AG04450 (cell line): Measurements from ENCODE around the gene SPATA12. TPM values are rescaled to one million over a fixed set of nuclear protein-coding genes. Genes with fewer than 3 reads are reported as not detected.

Experiments used
- CTCF ChIA-PET: fragments of 300-600, 350-600 bp; formaldehyde crosslinking; extraction: SDS; loops from one replicate; lab custom pipeline; 2022; ENCODE audit warnings: antibody characterized with exemption, inconsistent platforms; lab: Charles Lee
- POLR2A ChIA-PET: fragments of 350-600 bp; formaldehyde crosslinking; extraction: SDS; loops from one replicate; lab custom pipeline; 2021; ENCODE audit warnings: antibody characterized with exemption, inconsistent platforms; lab: Yijun Ruan, JAX
- DNase-seq: peaks from one replicate; pipeline ENCODE4 v3.0.0-alpha.2; 2011; ENCODE audit warnings: low read depth, low spot score
- H3K27ac ChIP-seq: one replicate; pipeline ENCODE4 v1.5.1; 2012; ENCODE audit warnings: low read depth, low read length, control low read depth
- H3K27me3 ChIP-seq: one replicate; pipeline ENCODE4 v1.6.0; 2012; ENCODE audit warnings: low read length; ENCODE audit not compliant: control insufficient read depth, insufficient read depth
- H3K4me3 ChIP-seq: 2 replicates; pipeline ENCODE4 v1.5.1; 2011; ENCODE audit warnings: mild to moderate bottlenecking, low read depth, low read length, control low read depth
- H3K9me3 ChIP-seq: 2 replicates; pipeline ENCODE4 v1.5.1; 2012; ENCODE audit warnings: low read length; ENCODE audit not compliant: control insufficient read depth, insufficient read depth
- CTCF ChIP-seq: IDR thresholded peaks from 2 replicates; pipeline ENCODE4 v1.5.1; 2011; ENCODE audit warnings: low read depth, low read length, control low read depth, inconsistent platforms
- polyA plus RNA-seq: library from polyadenylated mRNA; depleted of rRNA; stranded (reverse); fragments of >200 nt; gene quantifications from 2 replicates; pipeline ENCODE4 v1.2.3, GENCODE V29; 2011; rRNA removed

SPATA12 gene
- polyA plus RNA-seq, 1 experiment, result not detected

DNA sequence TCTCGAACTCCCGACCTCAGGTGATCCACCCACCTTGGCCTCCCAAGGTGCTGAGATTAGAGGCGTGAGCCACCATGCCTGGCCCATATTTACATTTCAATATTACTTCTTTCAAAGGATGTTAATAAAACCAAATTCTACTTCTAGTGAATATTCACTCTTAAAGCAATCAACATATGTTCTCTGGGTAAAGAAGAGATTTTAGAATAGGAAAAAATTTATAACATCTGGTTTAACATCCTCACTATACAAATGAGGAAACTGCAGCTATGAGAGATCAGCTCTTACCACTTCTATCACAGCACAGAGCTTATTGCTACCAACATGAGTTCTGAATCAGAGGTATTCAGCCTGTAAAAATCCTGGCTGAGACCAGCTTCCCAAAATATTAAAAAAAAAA, 56.0 kb downstream of the SPATA12 start:
- Histone ChIP-seq H3K27ac (no peak overlapping the region), H3K27me3 (peaks cover 6% of the 10 kb centered on the region), H3K4me3 (no peak overlapping the region), H3K9me3 (no peaks in the 10 kb centered on the region)
- POLR2A ChIA-PET, result no interaction called here
- CTCF ChIA-PET, result interaction anchor here (0.5 to 1.1 kb wide), 3 partner anchors 16 to 121 kb away, joined by 3 to 7 read pairs (median 4); no protein-coding TSS in a partner anchor
- no peak for TF ChIP-seq CTCF
- no peak for DNase-seq

DNA sequence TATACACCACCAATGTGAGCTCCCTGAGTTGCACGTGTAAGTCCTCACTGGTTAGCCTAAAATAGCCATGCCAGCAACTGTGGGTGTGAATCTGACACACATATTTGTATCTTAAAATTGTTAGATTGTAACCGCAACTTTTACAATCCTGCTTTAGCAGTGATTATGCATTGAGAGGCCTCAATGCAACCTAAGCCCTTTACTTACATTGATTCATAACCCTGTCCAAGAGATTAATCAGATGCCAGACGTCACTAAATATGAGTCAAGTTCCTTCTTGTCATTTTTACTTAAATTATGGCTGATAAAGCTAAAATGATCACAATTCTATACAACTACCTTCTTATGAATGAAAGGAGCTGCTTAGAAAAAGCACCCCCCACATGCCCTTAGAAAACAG, 57.8 kb downstream of the SPATA12 start:
- Histone ChIP-seq H3K4me3 (no peak overlapping the region), H3K9me3 (no peaks in the 10 kb centered on the region), H3K27me3 (peaks cover 6% of the 10 kb centered on the region), H3K27ac (no peak overlapping the region)
- TF ChIP-seq CTCF, result no peak
- POLR2A ChIA-PET, result no interaction called here
- DNase-seq, result no peak
- CTCF ChIA-PET, result no interaction called here

- no peak for TF ChIP-seq CTCF
- DNase-seq, result no peak
- H3K27ac ChIP-seq, result no peak overlapping the region
- H3K27me3 ChIP-seq, result peaks cover 6% of the 10 kb centered on the region
- no peak overlapping the region for H3K4me3 ChIP-seq
- no peaks in the 10 kb centered on the region for H3K9me3 ChIP-seq
- POLR2A ChIA-PET, result no interaction called here
- CTCF ChIA-PET, result no interaction called here
Measured at GRCh38 chr3:57120040-57120439, 59.6 kb downstream of the SPATA12 start.

DNA sequence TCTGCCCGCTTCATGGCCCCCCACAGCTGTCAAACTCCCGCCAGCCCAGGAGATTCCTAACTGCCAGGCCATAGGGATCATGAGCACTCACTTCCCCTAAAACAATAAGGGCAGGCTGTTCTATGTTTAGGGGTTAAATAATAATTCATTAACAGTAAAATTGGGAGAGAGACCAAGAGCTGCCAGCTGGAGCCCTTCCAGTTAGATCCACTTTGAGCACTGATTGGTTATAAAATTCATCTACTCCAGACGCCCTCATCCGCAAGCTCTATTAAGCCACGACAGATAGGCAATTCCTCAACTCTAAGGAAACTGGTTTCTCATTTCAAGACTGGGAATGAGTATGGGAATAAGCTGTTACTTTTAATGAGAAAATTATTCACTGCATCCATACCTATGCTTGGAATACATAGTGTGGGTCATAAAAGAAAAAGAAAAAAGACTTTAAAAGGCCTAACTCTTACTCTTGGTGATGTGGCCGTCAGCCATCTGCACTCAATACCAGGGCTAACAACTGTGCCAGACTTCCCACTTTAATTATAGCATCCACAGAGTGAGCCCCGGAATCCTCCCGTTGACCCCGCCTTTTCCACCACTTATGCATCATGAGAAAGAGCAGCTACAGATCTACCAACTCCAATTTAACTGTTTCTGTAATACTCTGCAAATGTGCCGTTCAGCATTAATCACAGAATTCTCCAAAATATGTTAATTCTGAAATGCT, 60.1 kb downstream of the SPATA12 start:
- POLR2A ChIA-PET, result no interaction called here

More for the DNA sequence above, 60.1 kb downstream of the SPATA12 start:
- Histone ChIP-seq H3K27me3 (peaks cover 6% of the 10 kb centered on the region), H3K9me3 (no peaks in the 10 kb centered on the region), H3K27ac (no peak overlapping the region), H3K4me3 (no peak overlapping the region)
- TF ChIP-seq CTCF, result no peak
- CTCF ChIA-PET, result no interaction called here
- no peak for DNase-seq

Other genes with a start within 250 kb of the SPATA12 start
- 1.4 and 1.6 TPM in 2 replicates for gene IL17RD, start 104.7 kb downstream of the SPATA12 start, polyA plus RNA-seq
- gene HESX1, start 139.3 kb downstream of the SPATA12 start, polyA plus RNA-seq, result 0.36 and 0.46 TPM in 2 replicates
- gene APPL1, start 167.1 kb downstream of the SPATA12 start, polyA plus RNA-seq, result 16.9 and 23.5 TPM in 2 replicates
- not detected in 2 replicates for gene ASB14, start 232.0 kb downstream of the SPATA12 start, polyA plus RNA-seq